HEK293 (cell line): ENCODE data around the gene XCL1.

Experiments
- PATZ1 ChIP-seq: fragments of 450-650 bp; formaldehyde crosslinking; IDR thresholded peaks from 2 replicates; pipeline ENCODE4 v1.5.1; 2016; ENCODE audit warnings: missing biosample characterization, missing genetic modification characterization
- REST ChIP-seq: fragments of 450-650 bp; formaldehyde crosslinking; IDR thresholded peaks from 2 replicates; pipeline ENCODE4 v1.5.1; 2016; ENCODE audit warnings: missing biosample characterization, missing genetic modification characterization
- TCF7L2 ChIP-seq: IDR thresholded peaks from 2 replicates; pipeline ENCODE4 v1.6.1; 2011; ENCODE audit warnings: low read depth, mild to moderate bottlenecking, inconsistent platforms, low read length, moderate library complexity, borderline replicate concordance
- ZEB2 ChIP-seq: fragments of 450-650 bp; formaldehyde crosslinking; IDR thresholded peaks from 2 replicates; pipeline ENCODE4 v1.5.1; 2016; ENCODE audit warnings: missing biosample characterization, missing genetic modification characterization
- ZNF174 ChIP-seq: fragments of 450-650 bp; formaldehyde crosslinking; IDR thresholded peaks from 2 replicates; pipeline ENCODE4 v1.5.0; 2017; ENCODE audit warnings: missing biosample characterization, mild to moderate bottlenecking, missing genetic modification characterization
- ZNF274 ChIP-seq, 2 experiments: fragments of 200-500 bp in 1 of 2; fragments of 450-650 bp in 1 of 2; sonication (Bioruptor generic) in 1 of 2; formaldehyde crosslinking in 1 of 2; IDR thresholded peaks; 2 replicates each; pipeline versions ENCODE4 v1.5.1 to v1.6.1; 2014 to 2016; ENCODE audit warnings: borderline replicate concordance in 1 of 2, inconsistent platforms in 1 of 2, low read length in 1 of 2, missing biosample characterization in 1 of 2, missing genetic modification characterization in 1 of 2
- ZNF571 ChIP-seq: fragments of 450-650 bp; formaldehyde crosslinking; IDR thresholded peaks from 2 replicates; pipeline ENCODE4 v1.5.0; 2017; ENCODE audit warnings: missing biosample characterization, missing genetic modification characterization
- TF ChIP-seq, protein P1 (sequence below): fragments of 450-650 bp; formaldehyde crosslinking; IDR thresholded peaks from 2 replicates; pipeline ENCODE4 v1.5.1; 2016; ENCODE audit warnings: missing biosample characterization, missing genetic modification characterization
- TF ChIP-seq, protein P2 (sequence below): fragments of 450-650 bp; formaldehyde crosslinking; optimal IDR thresholded peaks from 2 replicates; pipeline ENCODE3; 2016; ENCODE audit warnings: missing biosample characterization, mild to moderate bottlenecking, missing genetic modification characterization

GRCh38 chr1:168591641-168592250, 15.3 kb downstream of the XCL1 start:
- TF ChIP-seq, protein P1, sequence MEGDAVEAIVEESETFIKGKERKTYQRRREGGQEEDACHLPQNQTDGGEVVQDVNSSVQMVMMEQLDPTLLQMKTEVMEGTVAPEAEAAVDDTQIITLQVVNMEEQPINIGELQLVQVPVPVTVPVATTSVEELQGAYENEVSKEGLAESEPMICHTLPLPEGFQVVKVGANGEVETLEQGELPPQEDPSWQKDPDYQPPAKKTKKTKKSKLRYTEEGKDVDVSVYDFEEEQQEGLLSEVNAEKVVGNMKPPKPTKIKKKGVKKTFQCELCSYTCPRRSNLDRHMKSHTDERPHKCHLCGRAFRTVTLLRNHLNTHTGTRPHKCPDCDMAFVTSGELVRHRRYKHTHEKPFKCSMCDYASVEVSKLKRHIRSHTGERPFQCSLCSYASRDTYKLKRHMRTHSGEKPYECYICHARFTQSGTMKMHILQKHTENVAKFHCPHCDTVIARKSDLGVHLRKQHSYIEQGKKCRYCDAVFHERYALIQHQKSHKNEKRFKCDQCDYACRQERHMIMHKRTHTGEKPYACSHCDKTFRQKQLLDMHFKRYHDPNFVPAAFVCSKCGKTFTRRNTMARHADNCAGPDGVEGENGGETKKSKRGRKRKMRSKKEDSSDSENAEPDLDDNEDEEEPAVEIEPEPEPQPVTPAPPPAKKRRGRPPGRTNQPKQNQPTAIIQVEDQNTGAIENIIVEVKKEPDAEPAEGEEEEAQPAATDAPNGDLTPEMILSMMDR, result no peak
- TF ChIP-seq ZEB2 (no peak), ZNF174 (tag by site-specific recombination) (no peak), TCF7L2 (no peak), ZNF571 (tag by site-specific recombination) (no peak), PATZ1 (tag by site-specific recombination) (no peak), ZNF274 (IDR thresholded peaks at IDR 0.05; ENCODE audit: low read length) (no peak), ZNF274 (tag by site-specific recombination; IDR thresholded peaks at IDR 0.05; ENCODE audit: borderline replicate concordance) (no peak), REST (no peak)
- TF ChIP-seq, protein P2, sequence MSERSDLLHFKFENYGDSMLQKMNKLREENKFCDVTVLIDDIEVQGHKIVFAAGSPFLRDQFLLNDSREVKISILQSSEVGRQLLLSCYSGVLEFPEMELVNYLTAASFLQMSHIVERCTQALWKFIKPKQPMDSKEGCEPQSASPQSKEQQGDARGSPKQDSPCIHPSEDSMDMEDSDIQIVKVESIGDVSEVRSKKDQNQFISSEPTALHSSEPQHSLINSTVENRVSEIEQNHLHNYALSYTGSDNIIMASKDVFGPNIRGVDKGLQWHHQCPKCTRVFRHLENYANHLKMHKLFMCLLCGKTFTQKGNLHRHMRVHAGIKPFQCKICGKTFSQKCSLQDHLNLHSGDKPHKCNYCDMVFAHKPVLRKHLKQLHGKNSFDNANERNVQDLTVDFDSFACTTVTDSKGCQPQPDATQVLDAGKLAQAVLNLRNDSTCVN (tag by site-specific recombination), result no peak
